Measurements from ENCODE around the gene CST11. TPM values are rescaled to one million over a fixed set of nuclear protein-coding genes. Genes with fewer than 3 reads are reported as not detected.

The CST11 gene
- total and polyA plus RNA-seq, 10 of the 15 experiments (the other 5 are each of a cell fraction or from before 2014, with no cell fraction given), result 0.33 TPM; not detected in 9

- in situ Hi-C loops (cut with MboI), result loop anchor here (5.0 kb wide), 1 partner anchor 171 kb away; the partner anchor contains the start of gene CST9
Measured at GRCh38 chr20:23436681-23437080, 16.0 kb downstream of the CST11 start.

More at GRCh38 chr20:23436681-23437080, 16.0 kb downstream of the CST11 start:
- Histone ChIP-seq H2AFZ (ENCODE audit: control insufficient read depth, low read depth, low read length) (no peak overlapping the region), H3K4me3 (no peak overlapping the region), H3K27ac (ENCODE audit: control insufficient read depth, insufficient read depth) (no peak overlapping the region), H3K36me3 (ENCODE audit: control insufficient read depth in 2 of 2, insufficient read depth in 2 of 2, low read length in 1 of 2) (no peaks in the 10 kb centered on the region), H3K4me1 (ENCODE audit: control insufficient read depth, insufficient read depth, low read length) (no peaks in the 10 kb centered on the region), H3K27me3 (replicated peaks in 1 of 2; ENCODE audit: control insufficient read depth in 2 of 2, insufficient read depth in 2 of 2, low read length in 1 of 2) (no peaks in the 10 kb centered on the region; a peak in 1 of 4 replicates), H3K4me2 (ENCODE audit: control insufficient read depth, insufficient read depth) (no peak overlapping the region), H4K20me1 (ENCODE audit: control insufficient read depth, insufficient read depth) (no peaks in the 10 kb centered on the region), H3K9me3 (replicated peaks; ENCODE audit: control insufficient read depth, insufficient read depth, low read length) (no peaks in the 10 kb centered on the region), H3K79me2 (ENCODE audit: control insufficient read depth, insufficient read depth, low read length) (no peaks in the 10 kb centered on the region), H3K9ac (ENCODE audit: control insufficient read depth, insufficient read depth, low read length) (no peak overlapping the region)
- no peak for DNase-seq (ENCODE audit: low read depth, low spot score)
- POLR2A ChIA-PET, result interaction anchor here (0.6 to 0.7 kb wide), 4 partner anchors 22 to 279 kb away, joined by 3 to 4 read pairs (median 3); no protein-coding TSS in a partner anchor
- intact Hi-C loops (cut with micrococcal nuclease; ENCODE audit: unreplicated experiment), result no loop called here
- TF ChIP-seq MYC (IDR thresholded peaks at IDR 0.05; ENCODE audit: insufficient read depth, insufficient read length, insufficient replicate concordance, low read length, severe bottlenecking) (no peak), CREM (IDR thresholded peaks at IDR 0.05; ENCODE audit: low read depth) (no peak), HSF1 (IDR thresholded peaks at IDR 0.05; ENCODE audit: low read depth, low read length) (no peak), STAT3 (IDR thresholded peaks at IDR 0.05; ENCODE audit: low read depth, low read length) (no peak), RBBP5 (conservative IDR thresholded peaks at IDR 0.05) (no peak), MYB (IDR thresholded peaks at IDR 0.05; ENCODE audit: borderline replicate concordance, low read depth, low read length) (no peak), ZNF217 (IDR thresholded peaks at IDR 0.05) (no peak), NFIC (IDR thresholded peaks at IDR 0.05; ENCODE audit: low read depth, low read length) (no peak), NBN (IDR thresholded peaks at IDR 0.05) (no peak), BCL11A (IDR thresholded peaks at IDR 0.05; ENCODE audit: low read depth, low read length) (no peak), MXI1 (IDR thresholded peaks at IDR 0.05; ENCODE audit: low read depth, low read length) (no peak), SIX5 (IDR thresholded peaks at IDR 0.05; ENCODE audit: low read depth, low read length, severe bottlenecking) (no peak), JUND (IDR thresholded peaks at IDR 0.05; ENCODE audit: low read depth, low read length) (no peak), TARDBP (IDR thresholded peaks at IDR 0.05; ENCODE audit: borderline replicate concordance) (no peak), LARP7 (IDR thresholded peaks at IDR 0.05) (no peak), SMAD1 (IDR thresholded peaks at IDR 0.05; ENCODE audit: low read depth, partially characterized antibody) (no peak), TBL1XR1 (IDR thresholded peaks at IDR 0.05; ENCODE audit: low read depth, low read length) (no peak), POLR2A (IDR thresholded peaks at IDR 0.05; ENCODE audit: low read depth, low read length) (no peak)
- no peak for ATAC-seq
- CTCF ChIA-PET, result interaction anchor here (1.1 to 2.0 kb wide), 3 partner anchors 8 to 86 kb away, joined by 3 to 7 read pairs (median 3); partner anchors contain the start of gene NXT1
- RAD21 ChIA-PET (ENCODE audit: unreplicated experiment), result interaction anchor here (1.2 kb wide), 1 partner anchor 10 kb away, joined by 3 read pairs; no protein-coding TSS in a partner anchor
- 0% methylated on average over 3 of the region's 3 CpGs for WGBS (ENCODE audit: insufficient coverage, insufficient replicate concordance, low lambda C conversion rate, missing lambda C conversion rate)
- no peak for FAIRE-seq
- no TSS peak for BruUV-seq (replicated peaks)
- SMC1A ChIA-PET (ENCODE audit: uncharacterized antibody, unreplicated experiment), result interaction anchor here (0.6 kb wide), 1 partner anchor 113 kb away, joined by 3 read pairs; no protein-coding TSS in a partner anchor
